ENCODE measurements around the gene TESMIN.

Gene TESMIN

DNA sequence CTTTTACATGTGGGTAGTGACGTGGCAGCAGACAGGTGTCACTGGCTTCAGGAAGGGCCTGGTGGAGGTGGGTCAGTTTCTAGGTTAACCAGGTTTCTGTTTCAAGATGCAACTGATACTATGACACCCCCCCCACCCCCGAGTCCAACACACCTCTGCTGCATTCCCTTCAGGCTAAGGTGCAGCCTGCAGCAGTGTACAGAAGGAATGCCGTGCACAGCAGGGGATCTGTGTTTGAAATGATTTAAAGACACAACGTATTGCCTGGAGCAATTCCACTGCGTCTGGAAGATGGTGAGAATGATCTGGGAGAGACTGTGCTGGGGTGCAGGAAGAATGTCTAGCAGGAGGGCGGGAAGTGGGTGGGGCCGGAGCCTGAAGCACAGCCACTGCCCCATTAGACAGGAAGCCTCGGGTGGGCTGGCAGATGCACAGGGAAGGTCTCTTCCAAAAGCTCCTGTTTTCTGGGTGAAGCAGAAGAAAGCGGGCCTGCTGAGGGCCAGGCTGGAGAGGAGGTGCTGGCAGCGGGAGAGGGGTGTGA is 11.9 kb upstream of the TESMIN start:
- DNase-seq (ENCODE audit: insufficient read length, low spot score) (peak; percentile 57), FAIRE-seq (peak; percentile 72)

- peak; percentile 64 for FAIRE-seq
- no peak for DNase-seq (ENCODE audit: insufficient read length, low spot score)
These were observed 11.2 kb upstream of the TESMIN start for GRCh38 chr11:68762481-68762880.

GRCh38 chr11:68761801-68762200 is 10.5 kb upstream of the TESMIN start:
- DNase-seq (ENCODE audit: insufficient read length, low spot score) (no peak), FAIRE-seq (no peak)

DNA sequence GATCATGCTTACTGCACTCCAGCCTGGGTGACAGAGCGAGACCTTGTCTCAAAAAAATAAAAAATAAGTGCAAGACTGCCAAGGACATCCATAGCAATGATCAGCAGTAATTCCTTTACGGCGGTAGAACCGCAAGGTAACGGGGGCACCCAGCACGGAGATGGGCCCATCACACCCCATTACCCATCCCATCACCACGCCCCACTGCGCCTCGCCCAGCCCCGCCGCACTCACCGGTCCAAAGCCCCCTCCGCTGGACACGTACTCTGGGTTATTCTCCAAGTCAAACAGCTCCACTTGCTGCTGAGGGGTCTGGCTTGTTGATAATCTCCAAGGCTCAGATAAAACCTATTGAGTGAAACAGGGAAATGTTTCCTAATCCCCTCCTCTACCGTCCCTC is 8.7 kb upstream of the TESMIN start:
- FAIRE-seq (no peak), DNase-seq (ENCODE audit: insufficient read length, low spot score) (no peak)

- no peak for DNase-seq (ENCODE audit: insufficient read length, low spot score)
- no peak for FAIRE-seq
These were observed 6.4 kb upstream of the TESMIN start for GRCh38 chr11:68757711-68758110.

DNA sequence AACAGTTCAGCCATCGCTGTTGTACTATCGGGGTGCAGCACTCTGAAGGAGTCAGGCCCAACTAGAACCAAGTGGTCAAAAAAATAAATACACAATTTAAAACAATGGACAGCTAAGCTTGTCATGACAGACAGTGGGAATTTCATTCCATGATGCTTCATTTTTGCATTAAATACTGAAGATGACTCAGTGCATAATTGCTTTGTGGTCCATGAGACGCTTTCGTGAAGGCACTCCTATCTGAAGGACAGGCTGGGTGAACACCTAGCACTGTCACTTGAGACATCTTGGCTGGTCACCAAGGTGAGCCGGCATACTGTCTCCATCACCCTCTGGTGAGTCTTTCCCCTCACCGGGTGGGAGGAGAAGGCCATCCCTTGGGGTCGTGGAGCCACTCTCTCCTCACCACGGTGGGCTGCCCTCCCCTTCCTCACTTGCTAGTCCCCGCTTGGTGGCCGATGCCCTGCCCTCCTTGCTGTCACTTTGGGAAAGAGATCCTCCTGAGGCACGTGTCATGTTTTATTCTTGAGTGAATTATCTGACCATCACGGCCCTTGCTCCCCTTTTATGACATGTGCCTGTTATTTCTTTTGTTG is 4.9 kb upstream of the TESMIN start:
- DNase-seq (ENCODE audit: insufficient read length, low spot score) (no peak), FAIRE-seq (peak; percentile 28)

DNA sequence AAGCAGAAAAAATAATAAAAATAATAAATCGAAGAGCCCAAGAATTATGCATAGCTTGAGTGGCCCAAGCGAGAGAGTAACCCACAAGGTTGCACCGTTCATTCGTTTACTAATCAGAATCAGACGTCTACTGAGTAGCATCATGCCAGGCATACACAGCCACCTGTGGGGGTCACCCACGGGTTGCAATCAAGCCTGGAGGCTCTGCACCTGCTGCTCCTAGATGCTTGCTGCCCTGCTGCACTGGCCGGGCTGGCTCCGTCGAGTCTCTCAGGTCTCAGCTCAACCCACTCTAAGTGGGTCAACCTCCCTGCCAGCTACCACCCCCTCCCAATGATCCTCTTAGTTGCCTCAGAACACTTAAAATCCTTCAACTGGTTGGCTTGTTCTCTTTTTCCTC is 2.0 kb upstream of the TESMIN start:
- DNase-seq (ENCODE audit: insufficient read length, low spot score) (no peak), FAIRE-seq (no peak)

GRCh38 chr11:68751004-68751325 is 355 bp downstream of the TESMIN start:
- DNase-seq (ENCODE audit: insufficient read length, low spot score) = no peak
- FAIRE-seq = no peak

DNA sequence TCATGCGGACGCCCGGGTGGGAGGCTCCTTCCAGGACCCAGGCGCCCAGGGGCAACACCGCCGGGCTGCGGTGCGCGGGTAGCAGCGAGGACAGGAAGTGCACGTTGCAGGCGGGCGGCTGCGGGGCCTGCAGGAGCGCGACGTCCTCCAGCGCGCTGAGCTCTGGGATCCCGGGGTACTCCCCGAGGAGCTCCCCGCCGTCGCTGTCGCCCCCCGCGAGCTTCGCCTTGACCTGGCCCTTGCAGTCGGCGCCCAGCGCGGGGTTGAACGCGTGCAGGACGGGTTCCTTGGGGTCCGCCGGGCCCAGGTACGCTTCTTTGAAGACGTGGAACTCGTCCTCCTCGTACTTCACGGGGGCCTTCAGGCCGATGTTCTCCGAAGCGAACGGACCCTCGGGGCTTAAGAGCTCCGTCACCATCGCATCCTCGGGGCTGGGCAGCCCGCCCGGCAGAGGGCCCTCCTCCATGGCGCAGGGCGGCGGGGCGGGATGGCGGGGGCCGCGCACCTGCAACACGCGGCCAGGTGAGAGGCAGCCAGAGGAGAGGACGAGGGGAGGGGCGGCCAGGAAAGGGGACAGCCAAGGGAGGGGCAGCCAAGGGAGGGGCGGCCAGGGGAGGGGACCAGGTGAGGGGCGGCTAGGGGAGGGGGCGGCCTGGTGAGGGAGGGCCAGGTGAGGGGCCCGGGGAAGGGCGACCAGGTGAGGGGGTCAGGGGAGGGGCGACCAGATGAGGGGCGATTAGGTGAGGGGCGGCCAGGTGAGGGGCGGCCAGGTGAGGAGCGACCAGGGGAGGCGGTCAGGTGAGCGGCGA is 921 bp downstream of the TESMIN start:
- DNase-seq (ENCODE audit: insufficient read length, low spot score) = no peak
- no peak for FAIRE-seq

DNA sequence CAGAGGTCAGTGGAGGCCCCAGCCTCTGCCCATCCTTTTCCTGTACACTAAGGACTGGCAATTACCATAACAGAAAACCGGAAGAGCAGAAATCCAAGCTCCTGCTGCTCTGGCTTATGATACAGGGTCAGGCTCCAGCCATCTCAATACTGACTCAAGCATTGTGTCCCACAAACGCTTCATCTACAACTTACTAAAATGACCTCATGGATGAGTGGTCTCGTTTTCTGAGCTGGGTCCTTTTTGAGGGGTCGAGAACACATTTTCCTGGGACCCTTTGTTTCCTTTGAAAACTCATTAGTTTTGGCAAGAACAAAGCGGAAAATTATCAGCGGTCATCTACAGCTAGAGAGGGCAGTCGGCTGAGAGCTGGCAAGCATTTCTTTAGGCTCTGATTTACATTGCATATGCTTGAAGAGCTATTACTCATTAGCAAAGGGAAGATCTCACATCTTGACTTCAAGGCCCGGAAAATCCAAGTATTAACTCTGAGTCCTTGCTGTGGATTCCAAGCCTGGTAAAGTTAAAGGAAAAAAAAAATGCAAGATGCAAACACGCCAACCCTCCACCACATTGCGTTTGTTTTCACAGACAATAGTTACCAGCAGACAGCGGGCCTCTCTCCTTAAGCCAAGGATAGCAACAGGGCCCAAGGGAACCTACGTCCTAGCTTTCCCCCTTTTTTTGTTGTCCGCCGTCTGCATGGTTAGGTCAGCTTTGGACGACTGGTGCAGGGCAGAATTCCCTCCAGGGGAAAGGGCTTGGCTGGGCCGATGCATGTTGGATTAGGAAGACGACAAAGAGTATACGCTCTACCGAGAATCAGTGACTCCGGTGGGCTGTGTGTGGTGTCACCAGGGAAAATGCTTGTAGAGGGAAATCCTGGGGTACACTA is 1.8 kb downstream of the TESMIN start:
- FAIRE-seq (peak; percentile 55), DNase-seq (ENCODE audit: insufficient read length, low spot score) (no peak)

DNA sequence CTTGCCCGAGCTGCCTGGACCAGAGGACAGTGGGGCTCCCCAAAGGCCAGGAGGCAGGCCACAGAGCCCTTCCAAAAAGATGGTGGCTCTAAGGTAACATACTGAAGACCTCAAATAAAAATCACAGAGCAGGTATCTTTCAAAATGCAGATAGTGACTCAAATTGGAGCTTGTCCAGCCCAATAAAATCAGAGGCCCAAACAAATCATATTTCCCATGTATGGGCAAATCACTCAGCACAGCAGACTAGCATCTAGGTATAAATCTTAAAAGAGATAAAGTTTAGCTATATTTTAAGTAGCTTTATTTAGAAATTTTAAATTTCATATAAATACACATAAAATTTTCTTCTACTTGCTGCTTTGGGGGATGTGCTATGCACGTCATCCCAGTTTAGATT is 3.3 kb downstream of the TESMIN start:
- DNase-seq (ENCODE audit: insufficient read length, low spot score) = no peak
- FAIRE-seq = no peak

- DNase-seq (ENCODE audit: insufficient read length, low spot score) (no peak), FAIRE-seq (no peak)
These were observed 7.8 kb downstream of the TESMIN start for GRCh38 chr11:68743539-68743938.

GRCh38 chr11:68741463-68741862 is 9.9 kb downstream of the TESMIN start:
- FAIRE-seq (peak; percentile 70), DNase-seq (ENCODE audit: insufficient read length, low spot score) (no peak)

GRCh38 chr11:68735646-68736045 is 15.7 kb downstream of the TESMIN start:
- FAIRE-seq (peak; percentile 82), DNase-seq (ENCODE audit: insufficient read length, low spot score) (no peak)

DNA sequence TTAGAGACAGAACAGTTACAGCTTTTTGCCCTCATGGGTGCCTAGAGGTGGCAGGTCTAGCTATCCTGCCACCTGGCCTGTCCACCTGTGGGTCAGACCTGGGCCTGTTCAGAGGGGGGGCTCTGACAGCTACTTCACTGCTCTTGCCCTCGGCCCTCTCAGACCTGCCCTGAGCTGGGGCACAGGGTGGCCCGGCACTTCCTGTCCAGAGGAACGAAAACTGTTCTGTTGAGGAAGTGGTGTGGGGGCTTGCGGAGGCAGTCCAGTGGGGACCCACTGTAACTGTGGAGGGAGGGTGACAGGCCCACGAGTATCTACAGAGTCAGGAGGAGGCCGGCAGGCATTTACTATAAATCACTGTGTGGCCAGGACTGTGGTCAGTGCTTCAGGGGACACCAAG is 16.2 kb downstream of the TESMIN start:
- DNase-seq (ENCODE audit: insufficient read length, low spot score) (no peak), FAIRE-seq (no peak)

GRCh38 chr11:68734111-68734510 is 17.2 kb downstream of the TESMIN start:
- no peak for FAIRE-seq
- DNase-seq (ENCODE audit: insufficient read length, low spot score) = no peak

DNA sequence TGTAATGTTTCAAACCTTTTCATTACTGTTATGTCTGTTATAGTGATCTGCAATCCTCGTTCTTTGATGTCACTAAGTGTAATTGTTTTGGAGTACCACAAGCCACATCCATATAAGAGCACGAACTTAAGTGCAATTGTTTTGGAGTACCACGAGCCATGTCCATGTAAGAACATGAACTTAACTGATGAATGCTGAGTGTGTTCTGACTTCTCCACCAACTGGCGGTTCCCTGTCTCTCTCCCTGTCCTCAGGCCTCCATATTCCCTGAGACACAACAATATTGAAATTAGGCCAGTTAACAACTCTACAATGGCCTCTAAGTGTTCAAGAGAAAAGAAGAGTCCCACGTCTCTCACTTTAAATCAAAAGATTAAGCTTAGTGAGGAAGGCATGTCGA is 23.5 kb downstream of the TESMIN start:
- DNase-seq (ENCODE audit: insufficient read length, low spot score) (no peak), FAIRE-seq (no peak)

- no peak for DNase-seq (ENCODE audit: insufficient read length, low spot score)
- no peak for FAIRE-seq
These were observed 27.0 kb downstream of the TESMIN start for GRCh38 chr11:68724293-68724692.

- DNase-seq (ENCODE audit: insufficient read length, low spot score) (no peak), FAIRE-seq (no peak)
These were observed 29.2 kb downstream of the TESMIN start for GRCh38 chr11:68722143-68722542.

DNA sequence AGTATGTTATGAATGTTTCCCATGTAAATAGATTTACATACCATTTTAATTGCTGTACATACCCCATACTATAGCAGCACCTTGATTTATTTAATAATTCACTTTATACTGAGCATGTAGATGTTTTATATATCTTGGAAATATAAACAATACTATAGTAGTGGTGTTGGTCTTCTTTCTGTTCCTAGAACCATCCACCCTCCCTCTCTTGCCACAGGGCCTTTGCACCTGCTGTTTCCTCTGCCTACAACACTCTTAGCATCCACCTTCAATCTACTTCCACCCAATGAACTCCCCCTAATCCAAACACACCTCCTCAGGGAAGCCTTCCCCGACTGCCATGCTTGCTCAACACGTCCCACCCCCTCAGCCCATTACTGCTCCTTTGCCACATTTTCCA is 30.2 kb downstream of the TESMIN start:
- no peak for FAIRE-seq
- DNase-seq (ENCODE audit: insufficient read length, low spot score) = no peak

GRCh38 chr11:68715456-68716122 is 35.7 kb downstream of the TESMIN start:
- DNase-seq (ENCODE audit: insufficient read length, low spot score) (no peak), FAIRE-seq (peak; percentile 57)

Measured in HTR-8/SVneo (cell line).